Left lung (tissue), 10 donors: Measurements from ENCODE around the gene CLDN9. TPM values are rescaled to one million over a fixed set of nuclear protein-coding genes. Genes with fewer than 3 reads are reported as not detected.

Experiments used
- ATAC-seq: fragments of 200-7000 bp; cut with Tn5 transposase; one replicate; pipeline ENCODE4 v1.9.1; 2020; ENCODE audit warnings: moderate library complexity
- DNase-seq, 4 donors: peaks; one replicate each; pipeline ENCODE4 v3.0.0-alpha.2; 2013 to 2020
- H3K27ac ChIP-seq, 2 donors: fragments of 200-600 bp; sonication (generic) in 1 of 2; one replicate each; pipeline versions ENCODE4 v1.5.0 to v1.8.0; 2020 to 2021
- H3K27me3 ChIP-seq, 2 donors: fragments of 200-600 bp; sonication (generic) in 1 of 2; one replicate each; pipeline versions ENCODE4 v1.5.0 to v1.8.0; 2020 to 2021
- H3K36me3 ChIP-seq, 2 donors: fragments of 200-600 bp; sonication (generic) in 1 of 2; one replicate each; pipeline versions ENCODE4 v1.5.0 to v1.8.0; 2020 to 2021
- H3K4me1 ChIP-seq, 2 donors: fragments of 200-600 bp; one replicate each; pipeline ENCODE4 v1.8.0; 2021
- H3K4me3 ChIP-seq, 2 donors: fragments of 200-600 bp; sonication (generic) in 1 of 2; one replicate each; pipeline versions ENCODE4 v1.5.0 to v1.8.0; 2020 to 2021; ENCODE audit warnings: mild to moderate bottlenecking in 1 of 2
- H3K9me3 ChIP-seq, 2 donors: fragments of 200-600 bp; sonication (generic) in 1 of 2; one replicate each; pipeline versions ENCODE4 v1.5.0 to v1.8.0; 2020 to 2021
- intact Hi-C, 2 donors: fragments of 100-400 bp; cut with DNase I; formaldehyde crosslinking; loops; one replicate each; pipeline versions ENCODE4 v1.11.2 to v1.14.2; 2022
- polyA plus RNA-seq, 6 donors: library from polyadenylated mRNA; unstranded; fragments of 120-200 nt; gene quantifications; one replicate each; pipeline ENCODE4 v1.2.1, GENCODE V29; 2013; ENCODE audit not compliant: insufficient read length in 6 of 6
- total RNA-seq, 2 donors: library from RNA; stranded (reverse); fragmentation: NEBNext Ultra II Directional; extraction: Animal tissue kit (Norgen Biotek cat#: 25700); gene quantifications; one replicate each; pipeline ENCODE4 v1.2.1, GENCODE V29; 2021
- TF ChIP-seq, protein P1 (sequence below), 2 donors: fragments of 200-600 bp; sonication (generic) in 1 of 2; IDR thresholded peaks; one replicate each; pipeline versions ENCODE4 v1.5.0 to v1.8.0; 2021; ENCODE audit warnings: antibody characterized with exemption in 2 of 2
- donor health status: DM: no; HTN: yes; CAD: no.
- donor health status: DM: no; HTN: no; CAD: no.

CLDN9 gene
- total and polyA plus RNA-seq, 8 donors, result 0.85 to 6.5 (median 5.8) TPM

DNA sequence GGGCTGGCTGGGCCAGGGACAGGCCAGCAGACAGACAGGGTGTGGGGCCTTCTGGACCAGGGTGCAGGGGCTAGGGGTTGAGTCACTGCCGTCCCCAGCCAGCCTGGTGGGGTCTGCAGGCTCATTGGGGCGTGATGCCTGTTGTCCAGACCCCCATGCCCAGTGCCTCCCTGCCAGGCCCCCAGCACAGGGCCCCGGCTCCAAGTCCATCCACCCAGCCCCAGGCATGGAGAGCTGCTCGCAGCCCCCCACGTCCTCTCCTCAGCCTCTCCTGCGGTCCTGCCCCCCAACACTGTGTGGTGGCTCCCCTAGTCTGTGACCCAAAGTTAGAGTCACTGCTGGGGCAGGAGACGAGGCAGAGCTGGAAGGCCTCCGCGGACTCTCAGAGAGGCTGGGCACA is 25.4 kb upstream of the CLDN9 start:
- ATAC-seq (no peak), DNase-seq (no peak)
- H3K27me3 ChIP-seq, result peaks cover 0 to 49% of the 10 kb centered on the region in 2 donors
- no peaks in the 10 kb centered on the region for H3K9me3 ChIP-seq
- no peak overlapping the region for H3K27ac ChIP-seq
- H3K4me1 ChIP-seq, result peaks cover 0 to 13% of the 10 kb centered on the region in 2 donors
- intact Hi-C loops, result no loop called here
- TF ChIP-seq, protein P1, sequence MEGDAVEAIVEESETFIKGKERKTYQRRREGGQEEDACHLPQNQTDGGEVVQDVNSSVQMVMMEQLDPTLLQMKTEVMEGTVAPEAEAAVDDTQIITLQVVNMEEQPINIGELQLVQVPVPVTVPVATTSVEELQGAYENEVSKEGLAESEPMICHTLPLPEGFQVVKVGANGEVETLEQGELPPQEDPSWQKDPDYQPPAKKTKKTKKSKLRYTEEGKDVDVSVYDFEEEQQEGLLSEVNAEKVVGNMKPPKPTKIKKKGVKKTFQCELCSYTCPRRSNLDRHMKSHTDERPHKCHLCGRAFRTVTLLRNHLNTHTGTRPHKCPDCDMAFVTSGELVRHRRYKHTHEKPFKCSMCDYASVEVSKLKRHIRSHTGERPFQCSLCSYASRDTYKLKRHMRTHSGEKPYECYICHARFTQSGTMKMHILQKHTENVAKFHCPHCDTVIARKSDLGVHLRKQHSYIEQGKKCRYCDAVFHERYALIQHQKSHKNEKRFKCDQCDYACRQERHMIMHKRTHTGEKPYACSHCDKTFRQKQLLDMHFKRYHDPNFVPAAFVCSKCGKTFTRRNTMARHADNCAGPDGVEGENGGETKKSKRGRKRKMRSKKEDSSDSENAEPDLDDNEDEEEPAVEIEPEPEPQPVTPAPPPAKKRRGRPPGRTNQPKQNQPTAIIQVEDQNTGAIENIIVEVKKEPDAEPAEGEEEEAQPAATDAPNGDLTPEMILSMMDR (IDR thresholded peaks at IDR 0.05), result no peak
- no peaks in the 10 kb centered on the region for H3K36me3 ChIP-seq
- no peak overlapping the region for H3K4me3 ChIP-seq

DNA sequence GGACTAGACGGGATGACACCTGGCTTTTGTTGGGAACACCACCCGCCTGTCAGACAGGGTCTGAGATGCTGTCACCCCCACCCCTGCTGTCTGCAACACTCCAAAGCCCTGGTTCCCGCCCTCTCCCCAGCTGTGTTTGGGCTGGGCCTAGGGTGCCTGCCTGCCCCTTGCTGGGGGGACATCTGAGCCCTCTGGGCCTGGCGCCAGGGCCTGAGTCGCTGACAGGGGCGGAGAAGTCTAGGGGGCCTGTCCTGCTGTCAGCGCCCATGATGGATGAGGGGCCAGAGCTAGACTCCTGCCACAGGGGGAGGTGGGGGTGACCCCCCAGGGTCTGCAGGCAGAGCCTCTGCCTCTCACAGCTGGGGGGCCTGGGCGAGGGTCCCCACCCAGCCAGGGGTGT is 24.9 kb upstream of the CLDN9 start:
- no peak for ATAC-seq
- TF ChIP-seq, protein P1 (IDR thresholded peaks at IDR 0.05), result no peak
- peaks cover 0 to 13% of the 10 kb centered on the region in 2 donors for H3K4me1 ChIP-seq
- intact Hi-C loops, result no loop called here
- no peak overlapping the region for H3K27ac ChIP-seq
- peak in 2 of 4 donors; percentile 56 to 81 for DNase-seq
- peaks cover 0 to 49% of the 10 kb centered on the region in 2 donors for H3K27me3 ChIP-seq
- H3K36me3 ChIP-seq, result no peaks in the 10 kb centered on the region
- no peak overlapping the region for H3K4me3 ChIP-seq
- no peaks in the 10 kb centered on the region for H3K9me3 ChIP-seq

DNA sequence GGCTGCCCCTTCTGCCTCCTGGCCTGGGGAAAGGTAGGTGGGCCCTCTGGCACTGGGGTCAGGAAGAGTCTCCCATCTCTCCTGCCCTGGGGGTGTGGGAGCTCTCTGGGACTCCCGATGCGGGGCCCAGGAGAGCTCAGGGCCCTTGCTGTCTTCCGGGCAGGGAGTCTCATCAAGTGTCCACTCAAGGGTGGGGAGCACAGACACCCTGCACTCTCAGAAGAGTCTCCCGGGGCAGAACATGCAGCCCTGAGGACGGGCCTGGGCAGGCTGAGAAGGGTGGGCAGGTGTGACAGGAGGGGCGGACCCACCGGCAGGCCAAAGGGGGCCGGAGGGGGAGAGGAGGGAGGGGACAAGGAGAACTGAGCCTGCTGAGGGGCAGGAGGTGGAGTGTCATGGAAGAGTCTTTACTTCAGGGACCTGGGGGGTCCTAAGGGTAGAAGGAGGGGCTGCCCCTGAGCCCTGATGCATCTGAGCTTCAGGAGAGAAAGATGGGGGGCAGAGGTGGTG is 24.1 kb upstream of the CLDN9 start:
- ATAC-seq (no peak), DNase-seq (no peak)
- Histone ChIP-seq H3K9me3 (no peaks in the 10 kb centered on the region), H3K36me3 (no peaks in the 10 kb centered on the region), H3K27ac (no peak overlapping the region), H3K4me3 (no peak overlapping the region), H3K27me3 (peaks cover 0 to 49% of the 10 kb centered on the region in 2 donors), H3K4me1 (peaks cover 0 to 6% of the 10 kb centered on the region in 2 donors)
- TF ChIP-seq, protein P1 (IDR thresholded peaks at IDR 0.05), result no peak
- intact Hi-C loops, result no loop called here

DNA sequence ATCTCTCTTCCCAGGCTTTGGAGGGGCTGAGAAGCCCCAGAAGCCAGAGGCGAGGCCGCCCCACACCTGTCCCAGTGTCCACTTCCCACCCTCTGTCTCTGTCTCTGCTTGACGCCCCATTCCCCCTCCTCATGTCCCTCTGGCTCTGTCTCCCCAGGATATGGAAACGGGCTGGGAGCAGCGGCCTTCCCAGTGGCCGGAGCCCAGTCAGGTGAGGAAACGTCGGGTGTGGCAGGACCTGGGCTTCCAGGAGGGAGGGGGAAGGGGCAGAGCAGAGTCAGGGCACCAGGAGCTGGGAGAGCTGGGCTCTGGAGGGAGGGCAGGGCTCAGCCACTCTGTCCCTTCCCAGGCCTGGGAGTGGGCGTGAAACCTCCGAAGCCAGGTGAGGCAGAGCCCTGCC is 21.8 kb upstream of the CLDN9 start:
- H3K27me3 ChIP-seq, result peaks cover 0 to 46% of the 10 kb centered on the region in 2 donors
- ATAC-seq (peak; percentile 35), DNase-seq (no peak)
- no peaks in the 10 kb centered on the region for H3K9me3 ChIP-seq
- intact Hi-C loops, result no loop called here
- H3K36me3 ChIP-seq, result no peaks in the 10 kb centered on the region
- TF ChIP-seq, protein P1 (IDR thresholded peaks at IDR 0.05), result no peak
- H3K4me1 ChIP-seq, result no peaks in the 10 kb centered on the region
- no peak overlapping the region for H3K4me3 ChIP-seq
- no peak overlapping the region for H3K27ac ChIP-seq

DNA sequence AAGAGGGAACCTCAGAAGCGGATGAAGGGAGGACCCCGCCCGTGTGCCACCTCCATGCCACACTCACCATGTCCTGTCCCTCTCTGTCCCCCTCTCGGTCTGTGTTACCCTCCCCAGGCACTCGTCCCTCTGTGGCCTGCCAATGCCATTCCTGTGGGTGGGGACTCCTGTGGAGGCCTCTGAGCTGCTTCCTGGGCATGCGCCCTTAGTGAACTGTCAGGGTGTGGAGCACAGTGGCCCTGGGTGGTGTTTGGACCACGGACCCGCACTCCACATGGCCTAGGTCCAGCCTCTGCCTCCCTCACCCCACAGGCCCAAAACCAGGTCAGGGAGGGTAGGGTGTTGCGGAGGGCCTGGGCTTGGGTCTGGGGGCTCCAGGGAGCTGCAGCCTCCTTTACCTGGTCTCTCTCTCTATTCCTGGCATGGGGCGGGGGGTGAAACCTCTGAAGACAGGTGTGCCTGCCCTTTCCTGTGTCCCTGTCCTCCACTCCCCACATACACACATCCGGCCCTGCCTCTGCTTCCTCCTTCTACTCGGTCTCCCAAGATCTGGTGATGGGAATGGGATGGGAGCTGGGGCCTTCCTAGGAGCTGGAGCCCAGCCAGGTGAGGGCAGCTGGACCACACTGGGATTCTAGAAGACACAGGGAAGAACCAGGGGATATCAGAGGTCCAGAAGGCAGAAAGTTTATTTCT is 21.0 kb upstream of the CLDN9 start:
- no peak for DNase-seq
- no peak for ATAC-seq

More for the DNA sequence above, 21.0 kb upstream of the CLDN9 start:
- intact Hi-C loops, result no loop called here
- TF ChIP-seq, protein P1 (IDR thresholded peaks at IDR 0.05), result no peak
- H3K36me3 ChIP-seq, result no peaks in the 10 kb centered on the region
- H3K4me3 ChIP-seq, result no peak overlapping the region
- H3K9me3 ChIP-seq, result no peaks in the 10 kb centered on the region
- H3K4me1 ChIP-seq, result no peaks in the 10 kb centered on the region
- H3K27ac ChIP-seq, result no peak overlapping the region
- H3K27me3 ChIP-seq, result peaks cover 0 to 43% of the 10 kb centered on the region in 2 donors
